Stimulated activated naive CD8-positive, alpha-beta T cell treated with anti-CD3 and anti-CD28 coated beads, Interleukin-15, amount 100 ng/mL, for 72 hours (primary cell): ENCODE measurements around the gene NR5A1.
A peak's percentile ranks its signal among the peaks of the same experiment; 100 is the strongest.

ENCODE experiments used
- ATAC-seq: fragments of 150-1000 bp; cut with Tn5 transposase; 2 replicates; pipeline ENCODE4 v1.10.0; 2021; ENCODE audit warnings: mild to moderate bottlenecking, moderate library complexity
- DNase-seq, 2 donors: peaks; one replicate each; pipeline ENCODE4 v3.0.0; 2021 to 2022
- H3K27ac Mint-ChIP-seq, 2 donors: one replicate each; pipeline ENCODE4 v1.8.0; 2022; ENCODE audit warnings: mild to moderate bottlenecking in 2 of 2, mixed read lengths in 2 of 2, moderate library complexity in 2 of 2
- H3K27me3 Mint-ChIP-seq: one replicate; pipeline ENCODE4 v1.8.0; 2022; ENCODE audit warnings: mixed read lengths
- H3K4me1 Mint-ChIP-seq: one replicate; pipeline ENCODE4 v1.8.0; 2022; ENCODE audit warnings: mild to moderate bottlenecking, mixed read lengths
- H3K4me3 Mint-ChIP-seq, 2 donors: one replicate each; pipeline ENCODE4 v1.8.0; 2022; ENCODE audit warnings: mild to moderate bottlenecking in 2 of 2, mixed read lengths in 2 of 2, moderate library complexity in 1 of 2
- H3K9me3 Mint-ChIP-seq, 2 donors: one replicate each; pipeline ENCODE4 v1.8.0; 2022; ENCODE audit warnings: mixed read lengths in 2 of 2

The NR5A1 gene

GRCh38 chr9:124481115-124481514 is 26.1 kb downstream of the NR5A1 start:
- H3K4me1 Mint-ChIP-seq: no peaks in the 10 kb centered on the region
- ATAC-seq: no peak

GRCh38 chr9:124480621-124480981 is 26.6 kb downstream of the NR5A1 start:
- H3K9me3 Mint-ChIP-seq: no peaks in the 10 kb centered on the region
- DNase-seq: no peak
- ATAC-seq: peak; percentile 33
- no peaks in the 10 kb centered on the region for H3K4me1 Mint-ChIP-seq
- H3K27me3 Mint-ChIP-seq: peaks cover 40% of the 10 kb centered on the region
- no peak overlapping the region for H3K27ac Mint-ChIP-seq
- H3K4me3 Mint-ChIP-seq: no peak overlapping the region

More at GRCh38 chr9:124481115-124481514, 26.1 kb downstream of the NR5A1 start:
- H3K9me3 Mint-ChIP-seq: no peaks in the 10 kb centered on the region
- H3K27me3 Mint-ChIP-seq: peaks cover 36% of the 10 kb centered on the region
- no peak overlapping the region for H3K4me3 Mint-ChIP-seq
- no peak overlapping the region for H3K27ac Mint-ChIP-seq
- no peak for DNase-seq

GRCh38 chr9:124479947-124480620 is 27.1 kb downstream of the NR5A1 start:
- ATAC-seq: no peak
- DNase-seq: no peak
- Mint-ChIP-seq H3K9me3 (no peaks in the 10 kb centered on the region), H3K4me3 (no peak overlapping the region), H3K27me3 (peaks cover 45% of the 10 kb centered on the region), H3K4me1 (no peaks in the 10 kb centered on the region), H3K27ac (peak overlapping the region in 1 of 2 donors; percentile 4)

GRCh38 chr9:124479371-124479770 is 27.8 kb downstream of the NR5A1 start:
- no peak overlapping the region for H3K27ac Mint-ChIP-seq
- ATAC-seq (no peak), DNase-seq (no peak)
- H3K4me3 Mint-ChIP-seq: no peak overlapping the region
- H3K27me3 Mint-ChIP-seq: peaks cover 49% of the 10 kb centered on the region
- H3K9me3 Mint-ChIP-seq: no peaks in the 10 kb centered on the region
- no peaks in the 10 kb centered on the region for H3K4me1 Mint-ChIP-seq

GRCh38 chr9:124478354-124478753 is 28.8 kb downstream of the NR5A1 start:
- Mint-ChIP-seq H3K9me3 (no peaks in the 10 kb centered on the region), H3K4me1 (no peaks in the 10 kb centered on the region), H3K4me3 (no peak overlapping the region), H3K27me3 (peaks cover 49% of the 10 kb centered on the region), H3K27ac (no peak overlapping the region)
- ATAC-seq (no peak), DNase-seq (no peak)

GRCh38 chr9:124477648-124478285 is 29.4 kb downstream of the NR5A1 start:
- DNase-seq (no peak), ATAC-seq (no peak)
- Mint-ChIP-seq H3K27me3 (peaks cover 49% of the 10 kb centered on the region), H3K9me3 (no peaks in the 10 kb centered on the region), H3K27ac (no peak overlapping the region), H3K4me3 (no peak overlapping the region), H3K4me1 (no peaks in the 10 kb centered on the region)

- H3K27me3 Mint-ChIP-seq: peaks cover 49% of the 10 kb centered on the region
Measured at GRCh38 chr9:124477211-124477647, 30.0 kb downstream of the NR5A1 start.

GRCh38 chr9:124475868-124476690 is 31.1 kb downstream of the NR5A1 start:
- Mint-ChIP-seq H3K27me3 (peaks cover 49% of the 10 kb centered on the region), H3K9me3 (no peaks in the 10 kb centered on the region), H3K4me1 (no peaks in the 10 kb centered on the region), H3K27ac (no peak overlapping the region), H3K4me3 (no peak overlapping the region)
- no peak for DNase-seq
- ATAC-seq: no peak

More at GRCh38 chr9:124477211-124477647, 30.0 kb downstream of the NR5A1 start:
- Mint-ChIP-seq H3K27ac (no peak overlapping the region), H3K4me3 (no peak overlapping the region), H3K4me1 (no peaks in the 10 kb centered on the region), H3K9me3 (no peaks in the 10 kb centered on the region)
- no peak for DNase-seq
- ATAC-seq: no peak

- Mint-ChIP-seq H3K27ac (no peak overlapping the region), H3K27me3 (peaks cover 46% of the 10 kb centered on the region), H3K9me3 (no peaks in the 10 kb centered on the region), H3K4me1 (no peaks in the 10 kb centered on the region), H3K4me3 (no peak overlapping the region)
- ATAC-seq (no peak), DNase-seq (no peak)
Measured at GRCh38 chr9:124475158-124475867, 31.9 kb downstream of the NR5A1 start.

- peak overlapping the region in 1 of 2 donors; percentile 87 for H3K27ac Mint-ChIP-seq
- no peak for ATAC-seq
- peaks cover 37% of the 10 kb centered on the region for H3K27me3 Mint-ChIP-seq
- H3K4me3 Mint-ChIP-seq: no peak overlapping the region
- DNase-seq: no peak
- no peaks in the 10 kb centered on the region for H3K9me3 Mint-ChIP-seq
- no peaks in the 10 kb centered on the region for H3K4me1 Mint-ChIP-seq
Measured at GRCh38 chr9:124474151-124474550, 33.0 kb downstream of the NR5A1 start.

- no peak for DNase-seq
- H3K27me3 Mint-ChIP-seq: peaks cover 29% of the 10 kb centered on the region
- no peaks in the 10 kb centered on the region for H3K9me3 Mint-ChIP-seq
- no peaks in the 10 kb centered on the region for H3K4me1 Mint-ChIP-seq
- ATAC-seq: no peak
- H3K4me3 Mint-ChIP-seq: no peak overlapping the region
- peak overlapping the region in 1 of 2 donors; percentile 65 for H3K27ac Mint-ChIP-seq
Measured at GRCh38 chr9:124473310-124473709, 33.9 kb downstream of the NR5A1 start.

- DNase-seq: no peak
- Mint-ChIP-seq H3K4me3 (no peak overlapping the region), H3K4me1 (no peaks in the 10 kb centered on the region), H3K9me3 (no peaks in the 10 kb centered on the region), H3K27ac (peak overlapping the region in 1 of 2 donors; percentile 65), H3K27me3 (peaks cover 24% of the 10 kb centered on the region)
- ATAC-seq: no peak
Measured at GRCh38 chr9:124472770-124473169, 34.4 kb downstream of the NR5A1 start.

GRCh38 chr9:124471761-124472160 is 35.4 kb downstream of the NR5A1 start:
- ATAC-seq (no peak), DNase-seq (no peak)
- Mint-ChIP-seq H3K27me3 (peaks cover 19% of the 10 kb centered on the region), H3K27ac (no peak overlapping the region), H3K9me3 (no peaks in the 10 kb centered on the region), H3K4me1 (no peaks in the 10 kb centered on the region), H3K4me3 (no peak overlapping the region)

- no peaks in the 10 kb centered on the region for H3K9me3 Mint-ChIP-seq
- H3K27ac Mint-ChIP-seq: no peak overlapping the region
- ATAC-seq (no peak), DNase-seq (no peak)
- H3K27me3 Mint-ChIP-seq: peaks cover 10% of the 10 kb centered on the region
- no peaks in the 10 kb centered on the region for H3K4me1 Mint-ChIP-seq
- H3K4me3 Mint-ChIP-seq: no peak overlapping the region
Measured at GRCh38 chr9:124470726-124471125, 36.5 kb downstream of the NR5A1 start.

- Mint-ChIP-seq H3K9me3 (no peaks in the 10 kb centered on the region), H3K4me3 (no peak overlapping the region), H3K27ac (no peak overlapping the region), H3K27me3 (peaks cover 10% of the 10 kb centered on the region), H3K4me1 (no peaks in the 10 kb centered on the region)
- no peak for DNase-seq
- ATAC-seq: no peak
Measured at GRCh38 chr9:124470306-124470705, 36.9 kb downstream of the NR5A1 start.
